ENCODE data around the gene AQP7.

DNA sequence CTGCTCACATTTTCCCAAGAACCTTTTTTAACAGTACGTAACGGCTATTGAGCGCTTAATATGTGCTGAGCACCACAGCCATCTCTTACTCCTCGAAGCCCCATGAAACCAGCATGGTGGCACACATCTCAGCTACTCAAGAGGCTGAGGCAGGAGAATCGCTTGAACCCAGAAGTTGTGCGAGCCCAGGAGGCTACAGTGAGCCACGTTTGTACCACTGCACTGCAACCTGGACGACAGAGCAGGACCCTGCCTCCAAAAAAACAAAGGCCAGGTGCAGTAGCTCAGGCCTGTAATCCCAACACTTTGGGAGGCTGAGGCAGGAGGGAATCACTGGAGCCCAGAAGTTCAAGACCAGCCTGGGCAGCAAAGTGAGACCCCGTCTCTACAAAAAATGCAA is 28.2 kb downstream of the AQP7 start:
- TF ChIP-seq CTCF (IDR thresholded peaks at IDR 0.05; ENCODE audit: borderline replicate concordance, extremely low read depth, low read length, poor library complexity, severe bottlenecking) (no peak), EZH2 (IDR thresholded peaks at IDR 0.05; ENCODE audit: borderline replicate concordance, low read depth, low read length, severe bottlenecking) (no peak)
